GM19324 (cell line): Measurements from ENCODE around the gene FN3K.

Experiments used
- ATAC-seq: cut with Tn5 transposase; IDR thresholded peaks from one replicate; pipeline ENCODE4 v1.9.1; 2021; ENCODE audit warnings: mild to moderate bottlenecking, moderate library complexity; ENCODE audit not compliant: unreplicated experiment, low FRiP score

Gene FN3K

GRCh38 chr17:82734987-82735866, at the start of gene FN3K:
Gene FN3K (plus strand): TSS chr17:82735615. CDS start chr17:82735637, 22 bp downstream.
- ATAC-seq: no peak

GRCh38 chr17:82686366-82687324, 48.8 kb upstream of the FN3K start:
- ATAC-seq: no peak

GRCh38 chr17:82687375-82687861, 48.0 kb upstream of the FN3K start:
- no peak for ATAC-seq

GRCh38 chr17:82687871-82688270, 47.5 kb upstream of the FN3K start:
- no peak for ATAC-seq

GRCh38 chr17:82689077-82689476, 46.3 kb upstream of the FN3K start:
- ATAC-seq: no peak

GRCh38 chr17:82690786-82691489, 44.5 kb upstream of the FN3K start:
- no peak for ATAC-seq

- ATAC-seq: no peak
These were observed 43.7 kb upstream of the FN3K start for GRCh38 chr17:82691714-82692113.

GRCh38 chr17:82692268-82692667, 43.1 kb upstream of the FN3K start:
- ATAC-seq: no peak

- no peak for ATAC-seq
These were observed 42.1 kb upstream of the FN3K start for GRCh38 chr17:82693168-82693867.

GRCh38 chr17:82694647-82695046, 40.8 kb upstream of the FN3K start:
- ATAC-seq: no peak

- no peak for ATAC-seq
These were observed 39.2 kb upstream of the FN3K start for GRCh38 chr17:82696259-82696658.

- ATAC-seq: no peak
These were observed 38.3 kb upstream of the FN3K start for GRCh38 chr17:82696916-82697807.

- ATAC-seq: no peak
These were observed 37.7 kb upstream of the FN3K start for GRCh38 chr17:82697808-82698064.

- ATAC-seq: peak; percentile 96
These were observed 37.1 kb upstream of the FN3K start, which contains the start of gene RAB40B for GRCh38 chr17:82698065-82698973. Gene RAB40B (minus strand): TSS chr17:82698698. CDS start chr17:82698596, 102 bp downstream.

GRCh38 chr17:82698974-82699442, 36.4 kb upstream of the FN3K start:
- peak; percentile 34 for ATAC-seq

- no peak for ATAC-seq
These were observed 35.9 kb upstream of the FN3K start for GRCh38 chr17:82699551-82699950.

GRCh38 chr17:82702231-82702927, 33.0 kb upstream of the FN3K start:
- no peak for ATAC-seq
